ENCODE measurements around the gene KCNJ6. TPM values are rescaled to one million over a fixed set of nuclear protein-coding genes. Genes with fewer than 3 reads are reported as not detected.

KCNJ6 gene
- total and polyA plus RNA-seq, 10 of the 15 experiments (the other 5 are each of a cell fraction or from before 2014, with no cell fraction given) = 0.03 to 0.07 (median 0.04) TPM; not detected in 7

- FAIRE-seq = no peak
- no peaks in the 10 kb centered on the region for H3K9me3 ChIP-seq (replicated peaks; ENCODE audit: control insufficient read depth, insufficient read depth, low read length)
- ATAC-seq = no peak
- in situ Hi-C loops (cut with MboI) = loop anchor here (10.0 kb wide), 1 partner anchor 62 kb away; no protein-coding TSS in a partner anchor
- intact Hi-C loops (cut with micrococcal nuclease; ENCODE audit: unreplicated experiment) = no loop called here
- H3K27me3 ChIP-seq (replicated peaks in 1 of 2; ENCODE audit: control insufficient read depth in 2 of 2, insufficient read depth in 2 of 2, low read length in 1 of 2) = no peaks in the 10 kb centered on the region; a peak in 1 of 4 replicates
- H3K27ac ChIP-seq (ENCODE audit: control insufficient read depth, insufficient read depth) = no peak overlapping the region
- ChIA-PET SMC1A (ENCODE audit: uncharacterized antibody, unreplicated experiment) (no interaction called here), POLR2A (no interaction called here), CTCF (no interaction called here), RAD21 (ENCODE audit: unreplicated experiment) (no interaction called here)
- H3K4me3 ChIP-seq = no peak overlapping the region
- no TSS peak for BruUV-seq (replicated peaks)
- no peaks in the 10 kb centered on the region for H3K36me3 ChIP-seq (ENCODE audit: control insufficient read depth in 2 of 2, insufficient read depth in 2 of 2, low read length in 1 of 2)
- H3K9ac ChIP-seq (ENCODE audit: control insufficient read depth, insufficient read depth, low read length) = no peak overlapping the region
- no peak overlapping the region for H3K4me2 ChIP-seq (ENCODE audit: control insufficient read depth, insufficient read depth)
- TF ChIP-seq ATF7 (IDR thresholded peaks at IDR 0.05; ENCODE audit: low read depth) (no peak), ZNF622 (IDR thresholded peaks at IDR 0.05) (no peak), USF1 (IDR thresholded peaks at IDR 0.05; ENCODE audit: borderline replicate concordance, extremely low read length, insufficient read depth, low read depth, low read length) (no peak), SMARCA5 (IDR thresholded peaks at IDR 0.05) (no peak), ZNF592 (IDR thresholded peaks at IDR 0.05) (no peak), MYC (IDR thresholded peaks at IDR 0.05; ENCODE audit: insufficient read depth, insufficient read length, insufficient replicate concordance, low read length, severe bottlenecking) (no peak), ZNF384 (IDR thresholded peaks at IDR 0.05; ENCODE audit: borderline replicate concordance, low read depth, low read length) (no peak), NBN (IDR thresholded peaks at IDR 0.05) (no peak), SMAD1 (IDR thresholded peaks at IDR 0.05; ENCODE audit: low read depth, partially characterized antibody) (no peak), HCFC1 (IDR thresholded peaks at IDR 0.05; ENCODE audit: low read length) (no peak), E2F8 (IDR thresholded peaks at IDR 0.05; ENCODE audit: low read depth, partially characterized antibody) (no peak), REST (IDR thresholded peaks at IDR 0.05; ENCODE audit: low read depth, low read length) (no peak), RBBP5 (conservative IDR thresholded peaks at IDR 0.05) (no peak)
- DNase-seq (ENCODE audit: low read depth, low spot score) = no peak
- no peaks in the 10 kb centered on the region for H3K4me1 ChIP-seq (ENCODE audit: control insufficient read depth, insufficient read depth, low read length)
- H4K20me1 ChIP-seq (ENCODE audit: control insufficient read depth, insufficient read depth) = no peaks in the 10 kb centered on the region
- WGBS (ENCODE audit: insufficient coverage, insufficient replicate concordance, low lambda C conversion rate, missing lambda C conversion rate) = 0% methylated on average over 1 of the region's 1 CpG
- no peak overlapping the region for H2AFZ ChIP-seq (ENCODE audit: control insufficient read depth, low read depth, low read length)
- no peaks in the 10 kb centered on the region for H3K79me2 ChIP-seq (ENCODE audit: control insufficient read depth, insufficient read depth, low read length)
Measured at GRCh38 chr21:37742532-37742931, 173.7 kb downstream of the KCNJ6 start.

All from GM12878 (cell line).